GM12875 (cell line): ENCODE data around the gene ABCA3.

ENCODE experiments used
- H3K4me3 ChIP-seq: one replicate; pipeline ENCODE4 v1.5.1; 2011; ENCODE audit warnings: low read depth, low read length, control low read depth
- CTCF ChIP-seq: IDR thresholded peaks from 2 replicates; pipeline ENCODE4 v1.5.1; 2011; ENCODE audit warnings: low read depth, mild to moderate bottlenecking, control low read depth, inconsistent platforms, low read length, moderate library complexity, borderline replicate concordance; ENCODE audit not compliant: insufficient read depth

ABCA3 gene

GRCh38 chr16:2278956-2279800 lies 61.4 kb downstream of the ABCA3 start:
- H3K4me3 ChIP-seq, result no peak overlapping the region
- TF ChIP-seq CTCF, result no peak

GRCh38 chr16:2278272-2278608 lies 62.3 kb downstream of the ABCA3 start:
- TF ChIP-seq CTCF, result no peak

GRCh38 chr16:2277466-2278271 lies 62.9 kb downstream of the ABCA3 start:
- no peak overlapping the region for H3K4me3 ChIP-seq
- no peak for TF ChIP-seq CTCF

More at GRCh38 chr16:2278272-2278608, 62.3 kb downstream of the ABCA3 start:
- H3K4me3 ChIP-seq, result no peak overlapping the region

- TF ChIP-seq CTCF, result no peak
- no peak overlapping the region for H3K4me3 ChIP-seq
Observed at GRCh38 chr16:2276368-2277195, 63.9 kb downstream of the ABCA3 start.

GRCh38 chr16:2275476-2276367 lies 64.8 kb downstream of the ABCA3 start:
- TF ChIP-seq CTCF, result no peak
- no peak overlapping the region for H3K4me3 ChIP-seq

- no peak for TF ChIP-seq CTCF
- no peak overlapping the region for H3K4me3 ChIP-seq
Observed at GRCh38 chr16:2273931-2274330, 66.6 kb downstream of the ABCA3 start.
